Naive thymus-derived CD8-positive, alpha-beta T cell (primary cell): ENCODE data around the gene BCAN. TPM values are rescaled to one million over a fixed set of nuclear protein-coding genes. Genes with fewer than 3 reads are reported as not detected.

Source experiments
- ATAC-seq, 2 donors: fragments of 150-1000 bp; cut with Tn5 transposase in 1 of 2; sonication (Bioruptor Pico), chemical (Tn5 transposase) in 1 of 2; 1 replicate in 1 of 2; 2 replicates in 1 of 2; pipeline ENCODE4 v1.10.0; 2021; ENCODE audit warnings: mild to moderate bottlenecking in 2 of 2, moderate library complexity in 2 of 2
- POLR2A ChIA-PET: fragments of 350-600 bp; sonication (Branson Sonifier 250); formaldehyde crosslinking; loops from one replicate; lab custom pipeline; 2021; ENCODE audit warnings: antibody characterized with exemption; lab: Charles Lee
- DNase-seq, 10 donors: peaks; one replicate each; pipeline versions ENCODE4 v3.0.0 to v3.0.0-alpha.2; 2020 to 2022
- H3K27ac Mint-ChIP-seq, 10 donors: one replicate each; pipeline ENCODE4 v1.8.0; 2020 to 2022; ENCODE audit warnings: mild to moderate bottlenecking in 10 of 10, mixed read lengths in 10 of 10, moderate library complexity in 4 of 10, inconsistent platforms in 1 of 10
- H3K27me3 Mint-ChIP-seq, 5 donors: one replicate each; pipeline ENCODE4 v1.8.0; 2021 to 2022; ENCODE audit warnings: mixed read lengths in 5 of 5
- H3K36me3 Mint-ChIP-seq, 3 donors: one replicate each; pipeline ENCODE4 v1.8.0; 2020 to 2022; ENCODE audit warnings: mixed read lengths in 3 of 3, mild to moderate bottlenecking in 2 of 3, inconsistent platforms in 1 of 3
- H3K4me1 Mint-ChIP-seq, 4 donors: one replicate each; pipeline ENCODE4 v1.8.0; 2021 to 2022; ENCODE audit warnings: mixed read lengths in 4 of 4
- H3K4me3 Mint-ChIP-seq, 10 donors: one replicate each; pipeline ENCODE4 v1.8.0; 2020 to 2022; ENCODE audit warnings: mild to moderate bottlenecking in 10 of 10, mixed read lengths in 10 of 10, moderate library complexity in 6 of 10, inconsistent platforms in 1 of 10
- H3K9me3 Mint-ChIP-seq, 9 donors: one replicate each; pipeline ENCODE4 v1.8.0; 2020 to 2022; ENCODE audit warnings: mixed read lengths in 9 of 9, mild to moderate bottlenecking in 3 of 9, inconsistent platforms in 1 of 9, moderate library complexity in 1 of 9
- polyA plus RNA-seq, 3 donors: library from polyadenylated mRNA; unstranded; fragments of 300-500 nt; fragmentation: Illumina TruSeq; gene quantifications; one replicate each; pipeline ENCODE4 v1.2.3, GENCODE V29; 2021
- total RNA-seq, 8 experiments: library from RNA in 2 of 8; stranded (reverse) in 2 of 8; gene quantifications; one replicate each; pipeline ENCODE4 v1.2.3 and lab custom pipeline; 2021 to 2026

The BCAN gene
- total and polyA plus RNA-seq, 5 experiments from 2014 or later = not detected

DNA sequence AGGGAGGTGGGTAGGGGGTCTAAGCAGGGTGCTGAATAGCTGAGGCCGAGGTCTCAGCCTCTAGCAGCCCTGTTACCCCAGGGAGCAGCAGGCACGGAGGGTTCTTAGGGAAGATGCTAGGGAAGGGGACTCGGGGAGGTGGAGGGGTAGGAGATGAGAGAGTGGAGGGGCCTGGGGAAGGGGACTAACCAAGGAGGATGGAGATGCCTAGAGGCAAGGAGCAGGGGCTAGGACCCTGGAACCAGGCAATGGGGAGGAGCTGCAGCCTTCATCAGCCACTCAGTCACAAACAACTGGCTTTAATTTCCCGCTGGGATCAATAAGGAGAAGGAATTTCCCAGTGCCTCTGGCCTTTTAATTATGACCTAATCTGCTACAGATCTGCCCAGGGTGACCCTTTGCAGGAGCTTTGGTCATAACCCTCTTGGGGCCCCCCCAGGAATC, 66.3 kb downstream of the BCAN start:
- Mint-ChIP-seq H3K9me3 (no peaks in the 10 kb centered on the region), H3K27me3 (peaks cover 0 to 16% (median 4%) of the 10 kb centered on the region in 5 donors), H3K4me3 (peak overlapping the region in 1 of 10 donors; percentile 47), H3K4me1 (peaks cover 13 to 33% (median 29%) of the 10 kb centered on the region in 4 donors), H3K27ac (peak overlapping the region in 6 of 10 donors; percentile 43 to 86 (median 74)), H3K36me3 (no peaks in the 10 kb centered on the region)
- no peak for DNase-seq
- POLR2A ChIA-PET = interaction anchor here (4.8 kb wide), 1 partner anchor 19 kb away, joined by 33 read pairs; the partner anchor contains the start of genes ISG20L2 and METTL25B
- ATAC-seq = no peak

DNA sequence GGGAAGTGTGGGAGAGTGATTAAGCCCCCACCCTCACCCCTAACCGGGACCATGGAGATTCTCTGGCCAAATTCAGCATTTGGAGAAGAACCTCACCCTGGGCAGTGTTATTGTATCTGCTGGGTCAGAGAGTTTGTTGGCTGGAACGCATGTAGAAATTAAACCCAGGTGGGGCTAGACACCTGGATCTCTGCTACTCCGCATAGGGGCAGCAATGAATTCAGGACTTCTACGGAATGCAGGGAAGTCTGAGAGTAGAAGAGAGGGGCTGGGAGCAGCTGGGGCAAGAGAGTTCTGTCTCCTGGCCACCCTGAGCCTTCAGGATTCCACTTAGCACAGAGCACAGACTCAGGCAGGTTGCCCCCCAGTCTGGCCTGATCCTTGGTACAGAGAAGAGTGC, 67.1 kb downstream of the BCAN start:
- Mint-ChIP-seq H3K4me1 (peaks cover 13 to 30% (median 29%) of the 10 kb centered on the region in 4 donors), H3K9me3 (no peaks in the 10 kb centered on the region), H3K4me3 (no peak overlapping the region), H3K27me3 (peaks cover 0 to 8% (median 3%) of the 10 kb centered on the region in 5 donors), H3K36me3 (no peaks in the 10 kb centered on the region), H3K27ac (peak overlapping the region in 7 of 10 donors; percentile 2 to 86 (median 66))
- ATAC-seq (no peak), DNase-seq (no peak)
- POLR2A ChIA-PET = no interaction called here

Other genes with a start within 250 kb of the BCAN start
- gene MEF2D, start 141.3 kb upstream of the BCAN start, total RNA-seq = 10 to 100 TPM; 69.4 to 73.2 TPM
- 10 to 100 TPM in 1 of 3 donors, 1 to 10 TPM in 2; 6.4 to 12.6 (median 6.7) TPM for gene MEF2D, start 141.3 kb upstream of the BCAN start, polyA plus RNA-seq
- gene IQGAP3, start 69.6 kb upstream of the BCAN start, total RNA-seq = under 1 TPM in 1 of 2 experiments, not detected in 1; 0.08 TPM
- gene IQGAP3, start 69.6 kb upstream of the BCAN start, polyA plus RNA-seq = not detected
- 10 to 100 TPM; 41.3 to 44.3 TPM for gene TTC24, start 62.4 kb upstream of the BCAN start, total RNA-seq
- 1 to 10 TPM; 3.8 to 6.7 (median 6.7) TPM for gene TTC24, start 62.4 kb upstream of the BCAN start, polyA plus RNA-seq
- 10 to 100 TPM; 39.7 to 42.1 TPM for gene NAXE, start 50.3 kb upstream of the BCAN start, total RNA-seq
- 100 to 1,000 TPM in 2 of 3 donors, 10 to 100 TPM in 1; 85.6 to 124 (median 103) TPM for gene NAXE, start 50.3 kb upstream of the BCAN start, polyA plus RNA-seq
- gene GPATCH4, start 40.6 kb upstream of the BCAN start, total RNA-seq = 10 to 100 TPM; 44.2 to 45.1 TPM
- gene GPATCH4, start 40.6 kb upstream of the BCAN start, polyA plus RNA-seq = 10 to 100 TPM; 27.3 to 70.4 (median 42.0) TPM
- under 1 TPM; 0.39 to 0.58 TPM for gene HAPLN2, start 22.7 kb upstream of the BCAN start, total RNA-seq
- not detected for gene HAPLN2, start 22.7 kb upstream of the BCAN start, polyA plus RNA-seq
- gene NES, start 35.3 kb downstream of the BCAN start, total RNA-seq = not detected
- gene NES, start 35.3 kb downstream of the BCAN start, polyA plus RNA-seq = not detected
- 1 to 10 TPM in 1 of 2 experiments, under 1 TPM in 1; 0.44 to 2.9 TPM for gene CRABP2, start 63.5 kb downstream of the BCAN start, total RNA-seq
- not detected for gene CRABP2, start 63.5 kb downstream of the BCAN start, polyA plus RNA-seq
- 10 to 100 TPM; 33.6 to 39.3 TPM for gene METTL25B, start 86.4 kb downstream of the BCAN start, total RNA-seq
- gene METTL25B, start 86.4 kb downstream of the BCAN start, polyA plus RNA-seq = 1 to 10 TPM; 2.3 to 6.7 (median 5.6) TPM
- 10 to 100 TPM; 45.0 to 50.3 TPM for gene ISG20L2, start 86.6 kb downstream of the BCAN start, total RNA-seq
- gene ISG20L2, start 86.6 kb downstream of the BCAN start, polyA plus RNA-seq = 10 to 100 TPM; 20.0 to 23.4 (median 20.7) TPM
- 10 to 100 TPM; 49.7 to 56.9 TPM for gene MRPL24, start 99.0 kb downstream of the BCAN start, total RNA-seq
- 100 to 1,000 TPM in 2 of 3 donors, 10 to 100 TPM in 1; 98.6 to 109 (median 103) TPM for gene MRPL24, start 99.0 kb downstream of the BCAN start, polyA plus RNA-seq
- gene HDGF, start 109.6 kb downstream of the BCAN start, total RNA-seq = 100 to 1,000 TPM in 1 of 2 experiments, 10 to 100 TPM in 1; 95.4 to 103 TPM
- gene HDGF, start 109.6 kb downstream of the BCAN start, polyA plus RNA-seq = 10 to 100 TPM; 25.0 to 50.1 (median 41.3) TPM
- 10 to 100 TPM; 59.5 to 64.0 TPM for gene PRCC, start 125.4 kb downstream of the BCAN start, total RNA-seq
- gene PRCC, start 125.4 kb downstream of the BCAN start, polyA plus RNA-seq = 10 to 100 TPM; 22.9 to 55.7 (median 39.9) TPM
- 10 to 100 TPM; 24.3 to 24.7 TPM for gene SH2D2A, start 174.7 kb downstream of the BCAN start, total RNA-seq
- 10 to 100 TPM; 23.6 to 31.5 (median 25.6) TPM for gene SH2D2A, start 174.7 kb downstream of the BCAN start, polyA plus RNA-seq
- gene INSRR, start 217.0 kb downstream of the BCAN start, total RNA-seq = not detected
- not detected for gene INSRR, start 217.0 kb downstream of the BCAN start, polyA plus RNA-seq
- not detected for gene NTRK1, start 218.7 kb downstream of the BCAN start, total RNA-seq
- gene NTRK1, start 218.7 kb downstream of the BCAN start, polyA plus RNA-seq = under 1 TPM in 2 of 3 donors, not detected in 1; 0.14 to 0.25 TPM